ENCODE data around the gene SLC9A8.
"Not testable (repeated sequence)": the region's sequence is repeated elsewhere in the genome, so short reads cannot be mapped to it uniquely, and the experiment has no call there.

SLC9A8 gene

DNA sequence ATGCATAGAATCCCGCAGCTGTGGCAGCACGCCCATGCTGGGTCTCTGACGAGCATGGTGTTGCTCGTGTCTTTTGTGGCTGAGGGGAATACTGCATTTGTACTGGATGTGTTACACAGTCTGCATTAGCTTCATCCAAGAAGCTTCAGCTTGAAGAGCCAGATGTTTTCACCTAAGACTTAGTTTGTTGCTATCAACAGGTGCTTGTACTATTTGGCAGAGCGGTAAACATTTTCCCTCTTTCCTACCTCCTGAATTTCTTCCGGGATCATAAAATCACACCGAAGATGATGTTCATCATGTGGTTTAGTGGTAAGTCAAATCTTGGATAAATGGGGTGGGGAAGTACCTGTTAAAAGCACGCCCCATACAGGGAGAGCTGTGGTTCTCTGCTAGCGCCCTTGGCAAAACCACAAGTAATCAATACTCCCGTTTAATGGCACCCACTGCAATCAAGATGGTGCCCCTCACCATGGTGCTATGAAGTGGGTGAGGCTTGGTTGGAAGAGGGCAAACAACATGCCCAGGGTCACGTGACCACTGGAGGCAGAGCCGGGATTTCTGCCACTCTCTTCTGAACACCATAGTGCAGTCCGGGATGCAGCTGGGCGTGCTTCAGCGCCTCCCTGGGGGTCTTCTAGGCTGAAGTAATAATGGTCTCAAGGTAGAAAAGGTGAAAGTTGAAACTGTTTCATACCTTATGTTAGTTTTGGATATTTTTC lies 68.3 kb downstream of the SLC9A8 start:
- no peak for DNase-seq

GRCh38 chr20:49882171-49882970 lies 69.7 kb downstream of the SLC9A8 start:
- DNase-seq: no peak

DNA sequence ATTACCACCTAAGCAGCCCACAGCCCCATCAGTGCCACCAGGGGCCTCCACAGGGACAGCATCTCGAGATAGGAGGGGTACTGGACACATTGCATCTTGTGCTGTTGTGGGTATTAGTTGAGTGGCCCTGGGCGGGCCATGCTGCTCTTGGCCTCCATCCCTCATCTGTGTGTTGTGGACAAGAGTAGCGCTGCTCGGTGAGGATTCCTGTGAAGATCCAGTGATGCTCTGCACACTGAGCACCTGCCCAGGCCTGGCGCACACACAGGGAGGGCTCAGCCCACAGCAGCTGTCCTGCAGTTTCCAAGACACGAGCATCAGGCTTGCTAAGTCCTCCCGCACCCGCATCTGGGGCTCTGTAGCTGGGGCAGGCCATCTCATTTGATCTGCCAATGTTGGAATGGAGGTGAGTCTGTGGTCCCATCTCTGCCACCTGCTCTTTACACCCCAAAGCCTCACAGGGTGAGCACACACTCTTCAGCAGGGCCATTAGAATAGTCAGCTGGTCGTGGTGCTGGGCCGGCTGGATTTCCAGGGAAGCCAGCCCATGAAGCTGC lies 70.7 kb downstream of the SLC9A8 start:
- no peak for DNase-seq

DNA sequence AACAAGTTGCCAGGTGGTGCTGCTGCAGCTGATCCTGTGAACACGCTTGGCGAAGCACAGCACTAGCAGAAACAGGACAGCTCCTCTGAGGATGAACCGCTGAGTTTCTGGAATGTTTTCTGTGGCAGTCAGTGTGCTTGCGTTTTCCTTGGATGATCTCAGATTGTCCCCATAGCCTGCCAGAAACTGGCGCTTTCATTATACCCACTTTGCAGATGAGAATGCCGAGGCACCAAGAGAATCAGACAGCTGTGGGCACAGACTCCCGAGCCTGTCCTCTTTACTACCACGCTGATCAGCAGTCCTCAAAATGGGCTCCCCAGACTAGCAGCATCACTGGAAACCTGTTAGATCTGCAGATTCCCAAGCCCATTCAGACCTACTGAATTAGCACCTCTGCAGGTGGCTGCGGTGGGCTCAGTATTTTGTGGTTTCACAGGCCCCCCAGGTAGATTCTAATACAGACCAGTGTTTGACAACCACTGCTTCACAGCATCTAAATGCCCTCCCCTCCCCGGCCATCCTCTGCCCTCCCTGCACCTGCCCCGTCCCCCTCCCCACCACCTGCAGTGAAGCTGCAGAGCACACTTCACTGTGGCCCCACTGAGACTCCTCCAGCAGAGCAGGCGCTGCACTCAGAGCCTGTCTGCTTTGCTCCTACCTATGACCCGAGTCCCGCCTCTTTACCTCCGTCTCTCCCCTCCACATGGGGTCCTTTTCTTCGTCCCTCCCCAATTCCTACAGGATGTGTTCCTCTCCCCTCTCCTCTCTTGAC lies 73.1 kb downstream of the SLC9A8 start:
- no peak for DNase-seq

GRCh38 chr20:49886571-49887213 lies 74.1 kb downstream of the SLC9A8 start:
- no peak for DNase-seq

DNA sequence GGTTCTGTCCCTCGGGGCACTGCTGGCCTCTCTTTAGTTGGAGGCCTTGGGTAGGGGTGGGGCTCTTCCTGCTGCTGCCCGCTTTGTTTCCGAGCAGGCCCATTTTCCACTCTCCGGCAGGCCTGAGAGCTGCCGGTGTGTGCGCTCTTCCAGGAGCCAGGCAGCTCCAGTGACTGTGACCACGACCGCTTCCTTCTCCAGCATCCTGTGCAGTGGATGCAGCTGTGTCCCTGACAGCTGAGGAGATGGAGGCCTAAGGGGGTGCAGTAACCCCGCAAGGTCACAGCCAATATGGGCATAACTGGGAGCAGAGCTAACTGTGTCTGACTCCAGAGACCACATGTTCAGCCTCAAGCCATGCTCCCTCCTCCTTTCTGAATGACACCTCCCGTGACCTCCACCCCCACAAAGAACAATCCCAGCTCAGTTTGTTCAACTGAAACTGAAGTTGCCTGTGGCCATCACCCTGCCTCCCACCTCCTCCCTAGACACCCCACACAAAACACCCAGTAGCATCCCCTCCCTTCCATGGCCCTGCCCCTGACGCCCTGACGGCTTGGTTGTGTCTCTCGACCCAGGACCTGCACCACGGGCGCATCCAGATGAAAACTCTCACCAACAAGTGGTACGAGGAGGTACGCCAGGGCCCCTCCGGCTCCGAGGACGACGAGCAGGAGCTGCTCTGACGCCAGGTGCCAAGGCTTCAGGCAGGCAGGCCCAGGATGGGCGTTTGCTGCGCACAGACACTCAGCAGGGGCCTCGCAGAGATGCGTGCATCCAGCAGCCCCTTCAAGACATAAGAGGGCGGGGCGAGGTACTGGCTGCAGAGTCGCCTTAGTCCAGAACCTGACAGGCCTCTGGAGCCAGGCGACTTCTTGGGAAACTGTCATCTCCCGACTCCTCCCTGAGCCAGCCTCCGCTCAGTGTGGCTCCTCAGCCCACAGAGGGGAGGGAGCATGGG lies 74.9 kb downstream of the SLC9A8 start:
- no peak for DNase-seq

DNA sequence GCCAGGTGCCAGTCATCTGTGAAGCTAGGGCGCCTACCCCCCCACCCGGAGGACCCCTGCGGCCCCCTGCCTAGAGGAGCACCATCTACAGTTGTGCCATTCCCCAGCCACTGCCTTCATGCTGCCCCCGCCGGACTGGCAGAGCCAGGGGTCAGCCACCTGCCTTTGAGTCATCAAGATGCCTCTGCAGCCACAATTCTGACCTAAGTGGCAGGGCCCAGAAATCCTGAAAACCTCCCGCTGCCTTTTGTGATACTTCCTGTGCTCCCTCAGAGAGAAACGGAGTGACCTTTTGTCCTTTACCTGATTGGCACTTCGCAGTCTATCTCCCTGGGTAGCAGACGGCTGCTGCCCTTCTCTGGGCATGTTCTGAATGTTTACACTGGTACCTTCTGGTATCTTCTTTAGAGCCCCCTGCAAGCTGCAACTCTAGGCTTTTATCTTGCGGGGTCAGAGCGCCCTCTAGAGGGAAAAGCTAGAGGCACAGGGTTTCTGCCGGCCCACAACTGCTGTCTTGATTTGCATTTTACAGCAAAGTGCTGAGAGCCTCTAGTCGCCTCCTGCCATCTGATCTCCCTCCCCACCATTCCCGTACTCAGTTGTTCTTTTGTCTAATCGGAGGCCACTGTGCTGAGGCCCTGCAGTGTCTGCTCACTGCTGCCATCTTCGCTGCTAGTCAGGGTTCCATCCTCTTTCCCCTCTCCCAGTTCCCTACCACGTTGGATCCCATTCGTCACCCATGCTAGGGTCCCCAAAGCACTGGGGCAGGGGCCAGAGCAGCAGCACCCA lies 75.8 kb downstream of the SLC9A8 start:
- DNase-seq: peak; percentile 85

DNA sequence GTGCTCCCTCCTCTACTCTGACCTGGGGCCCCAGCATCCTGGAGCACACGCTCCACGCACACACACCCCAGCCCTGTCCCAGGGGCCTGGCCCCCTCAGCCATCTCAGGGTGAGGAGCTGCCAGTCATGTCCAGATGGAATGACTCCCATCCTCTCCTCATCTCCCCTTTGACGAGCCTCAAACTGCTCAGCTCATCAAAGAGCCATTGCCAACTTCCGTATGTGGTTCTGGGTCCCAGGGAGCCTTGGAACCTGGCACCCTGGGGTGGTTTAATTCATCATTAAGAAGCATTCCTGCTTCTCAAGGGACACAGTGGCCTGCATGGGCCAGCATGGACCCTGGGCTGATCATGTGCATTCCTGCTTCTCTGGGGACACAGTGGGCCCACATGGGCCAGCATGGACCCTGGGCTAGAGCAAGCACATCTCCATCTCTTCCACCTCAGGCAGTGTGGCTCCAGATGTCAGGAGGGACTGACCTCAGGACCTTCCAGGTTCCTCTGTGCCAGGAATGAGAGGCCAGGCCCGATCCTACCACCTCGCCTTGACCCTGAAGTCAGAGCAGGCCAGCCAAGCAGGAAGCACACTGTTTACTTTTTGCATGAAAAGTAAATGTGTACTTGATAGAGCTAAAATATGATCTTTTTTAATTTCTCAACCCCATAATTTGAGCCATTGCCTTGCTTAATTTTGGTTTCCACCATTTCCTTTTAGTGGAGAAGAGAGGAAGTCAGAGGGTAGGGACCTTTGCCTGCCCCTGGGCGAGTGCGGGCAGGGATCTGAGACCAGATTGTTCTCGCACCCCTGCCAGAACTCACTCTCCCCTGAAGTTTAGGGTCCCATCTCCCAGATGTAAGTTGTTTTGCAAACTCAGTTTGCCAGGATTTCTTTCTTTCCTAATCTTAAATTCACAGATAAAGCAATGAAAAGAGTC lies 76.6 kb downstream of the SLC9A8 start:
- DNase-seq: no peak

- no peak for DNase-seq
Measured at GRCh38 chr20:49889935-49890333, 77.3 kb downstream of the SLC9A8 start.

DNA sequence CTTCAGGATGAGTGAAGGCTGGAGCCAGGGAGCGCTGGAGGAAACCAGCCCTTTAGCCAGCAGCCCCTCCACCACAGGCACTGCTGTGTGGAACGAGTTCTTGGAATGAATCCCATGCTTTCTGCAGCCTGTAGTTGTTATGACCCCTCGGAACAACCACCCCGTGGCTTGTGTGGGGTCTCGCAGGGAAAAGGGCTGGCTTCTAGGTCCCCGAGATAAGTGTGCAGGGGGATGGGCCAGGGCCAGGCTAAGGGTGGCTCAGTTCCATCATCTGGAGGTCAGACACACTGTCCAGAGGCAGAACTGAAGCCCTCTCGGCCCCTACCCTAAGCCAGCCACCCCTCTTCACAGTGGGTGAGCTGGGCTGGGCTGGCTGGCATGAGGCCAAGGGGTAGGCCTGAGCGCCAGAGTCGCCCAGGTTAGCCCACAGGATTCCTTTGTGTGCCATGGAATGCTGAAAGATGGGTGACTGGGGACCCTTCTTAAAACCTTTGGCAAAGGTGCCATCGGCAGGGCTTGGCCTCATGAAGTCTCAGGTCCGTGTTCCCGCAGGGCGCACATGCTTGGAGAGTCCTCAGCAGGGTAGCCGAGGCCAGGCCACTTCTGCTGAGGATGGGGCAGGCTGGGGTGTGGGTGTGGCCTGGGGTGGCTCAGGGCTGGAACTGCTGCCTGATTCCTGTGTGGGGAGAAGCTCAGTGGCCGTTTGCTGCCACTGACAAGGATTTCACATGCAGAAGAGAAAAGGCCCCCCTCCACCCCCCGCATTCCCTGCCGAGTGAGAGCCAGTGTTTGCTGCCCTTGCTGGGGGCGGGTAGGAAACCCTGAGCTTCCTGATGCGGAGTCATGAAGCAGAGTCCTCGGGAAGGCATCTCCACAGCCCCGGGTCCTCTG lies 78.1 kb downstream of the SLC9A8 start:
- no peak for DNase-seq

GRCh38 chr20:49891476-49892110 lies 79.0 kb downstream of the SLC9A8 start:
- DNase-seq: no peak

- no peak for DNase-seq
Measured at GRCh38 chr20:49892260-49892659, 79.6 kb downstream of the SLC9A8 start.

DNA sequence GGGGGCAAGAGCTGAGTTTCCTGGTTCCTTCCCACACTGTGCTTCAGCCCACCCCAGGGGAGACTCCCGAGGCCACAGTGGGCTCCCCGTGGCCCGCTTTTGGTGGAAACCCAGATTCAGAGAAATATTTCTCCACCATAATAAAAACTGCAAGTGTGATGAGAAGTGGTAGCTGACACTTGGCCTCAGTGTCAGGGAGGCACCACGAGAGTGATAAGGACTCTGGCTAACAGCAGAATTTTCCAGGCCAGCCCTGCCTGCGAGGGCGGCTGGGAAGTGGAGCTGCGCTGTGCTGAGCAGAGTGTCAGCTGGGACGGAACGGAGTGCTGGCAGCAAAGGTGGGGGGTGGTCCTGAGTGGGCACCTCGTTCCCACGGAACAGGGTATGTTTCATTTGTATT lies 80.2 kb downstream of the SLC9A8 start:
- DNase-seq: no peak

DNA sequence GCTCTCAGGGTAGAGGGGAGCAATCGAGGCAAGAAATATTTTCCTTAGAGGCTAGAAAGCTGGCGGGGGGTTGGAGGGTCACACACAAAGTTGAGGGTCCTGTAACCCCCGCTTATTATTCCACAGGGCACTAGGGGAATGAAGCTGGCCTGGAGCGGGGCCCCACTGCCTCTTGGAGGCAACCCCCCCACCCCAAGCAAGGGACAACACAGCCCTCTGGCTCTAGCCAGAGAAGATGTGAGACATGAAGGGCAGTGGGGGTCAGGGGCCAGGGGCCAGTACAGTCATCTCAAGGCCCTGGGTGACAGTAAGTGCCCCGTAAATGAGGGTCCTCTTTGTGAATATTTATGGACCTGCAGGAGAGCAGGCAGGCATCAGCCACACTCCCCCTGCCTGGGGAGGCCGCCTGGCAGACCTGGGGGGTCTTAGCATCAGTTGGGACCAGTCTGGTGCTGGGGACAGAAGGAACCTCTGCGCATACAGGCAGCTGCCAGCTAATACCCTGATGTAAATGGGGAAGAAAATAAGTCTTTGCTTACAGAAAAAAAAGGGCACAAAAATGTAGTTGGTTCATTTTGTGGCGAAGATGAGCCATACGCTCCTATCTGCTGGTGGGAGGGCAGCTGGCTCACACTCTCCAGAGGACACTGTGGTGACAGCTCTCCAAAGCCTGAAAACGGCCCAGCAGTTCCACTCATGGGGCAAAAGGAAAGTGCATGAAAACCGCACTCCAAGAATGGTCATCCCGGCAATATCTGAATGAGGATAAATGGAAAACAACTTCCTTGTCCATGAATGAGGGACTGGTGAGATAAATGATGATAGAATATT lies 80.8 kb downstream of the SLC9A8 start:
- DNase-seq: no peak

- no peak for DNase-seq
Measured at GRCh38 chr20:49894073-49894470, 81.4 kb downstream of the SLC9A8 start.

DNA sequence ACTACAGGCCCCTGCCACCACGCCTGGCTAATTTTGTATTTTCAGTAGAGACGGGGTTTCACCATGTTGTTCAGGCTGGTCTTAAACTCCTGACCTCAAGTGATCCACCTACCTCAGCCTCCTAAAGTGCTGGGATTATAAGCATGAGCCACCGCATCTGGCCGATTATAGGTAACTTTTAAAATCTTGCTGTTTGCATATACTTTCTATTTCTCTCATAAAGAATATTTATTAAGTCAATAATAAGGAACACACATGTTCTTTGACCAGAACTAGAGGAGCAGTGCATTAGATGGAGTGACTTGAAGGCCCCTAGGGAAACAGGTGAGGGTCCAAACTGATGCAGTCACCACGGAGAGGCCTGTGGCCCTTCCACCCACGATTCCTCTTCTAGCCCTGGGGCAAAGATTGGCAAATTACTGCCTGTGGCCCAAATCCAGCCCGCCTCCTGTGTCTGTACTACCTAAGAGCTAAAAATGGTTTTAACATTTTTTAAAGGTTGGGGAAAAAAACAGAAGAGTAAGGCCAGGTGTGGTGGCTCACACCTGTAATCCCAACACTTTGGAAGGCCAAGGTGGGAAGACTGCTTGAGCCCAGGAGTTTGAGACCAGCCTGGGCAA lies 83.0 kb downstream of the SLC9A8 start:
- DNase-seq: not testable (repeated sequence)

DNA sequence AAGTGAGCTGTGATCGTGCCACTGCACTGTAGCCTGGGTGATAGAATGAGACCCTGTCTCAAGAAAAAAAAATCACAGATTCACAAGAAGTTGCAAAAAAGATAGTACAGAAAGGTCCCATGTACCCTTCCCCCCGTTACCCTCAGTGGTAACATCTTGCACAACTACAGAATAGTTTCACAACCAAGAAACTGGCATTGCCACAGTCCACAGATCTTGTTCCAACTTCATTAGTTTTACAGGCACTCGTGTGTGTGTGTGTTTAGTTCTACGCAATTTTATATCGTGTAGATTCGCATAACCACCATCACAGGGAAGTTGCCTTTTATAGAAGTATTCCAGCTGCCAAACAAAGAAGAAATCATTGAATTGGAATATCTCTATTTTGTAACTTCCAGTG lies 83.6 kb downstream of the SLC9A8 start:
- no peak for DNase-seq
